Psoas muscle (tissue), 8 donors: ENCODE results near the gene POLR2B. TPM values are rescaled to one million over a fixed set of nuclear protein-coding genes. Genes with fewer than 3 reads are reported as not detected.
A peak's percentile ranks its signal among the peaks of the same experiment; 100 is the strongest.
"Not testable (repeated sequence)": the region's sequence is repeated elsewhere in the genome, so short reads cannot be mapped to it uniquely, and the experiment has no call there.

Source experiments
- ATAC-seq, 4 donors: fragments of 200-7000 bp; cut with Tn5 transposase; one replicate each; pipeline ENCODE4 v1.9.1; 2020; ENCODE audit warnings: moderate library complexity in 3 of 4, mild to moderate bottlenecking in 2 of 4
- DNase-seq, 2 donors: peaks; one replicate each; pipeline ENCODE4 v3.0.0-alpha.2; 2020
- H3K27ac ChIP-seq: fragments of 200-600 bp; one replicate; pipeline ENCODE4 v1.8.0; 2022
- H3K27me3 ChIP-seq, 3 donors: fragments of 200-600 bp in 1 of 3; one replicate each; pipeline versions ENCODE4 v1.6.1 to v1.8.0; 2013 to 2022; ENCODE audit warnings: low read length in 2 of 3, mild to moderate bottlenecking in 2 of 3, moderate library complexity in 1 of 3; ENCODE audit not compliant: insufficient read depth in 3 of 3
- H3K36me3 ChIP-seq, 2 donors: fragments of 200-600 bp in 1 of 2; one replicate each; pipeline versions ENCODE4 v1.6.1 to v1.8.0; 2013 to 2022; ENCODE audit warnings: low read depth in 1 of 2, mild to moderate bottlenecking in 1 of 2, moderate library complexity in 1 of 2; ENCODE audit not compliant: insufficient read depth in 1 of 2
- H3K4me1 ChIP-seq: fragments of 200-600 bp; one replicate; pipeline ENCODE4 v1.8.0; 2022
- H3K4me3 ChIP-seq: fragments of 200-600 bp; one replicate; pipeline ENCODE4 v1.8.0; 2022; ENCODE audit warnings: mild to moderate bottlenecking
- H3K9me3 ChIP-seq: fragments of 200-600 bp; one replicate; pipeline ENCODE4 v1.8.0; 2022
- CTCF ChIP-seq: fragments of 200-600 bp; IDR thresholded peaks from one replicate; pipeline ENCODE4 v1.8.0; 2022; ENCODE audit warnings: antibody characterized with exemption
- WGBS, 3 donors: extraction: QIAGEN DNeasy Blood & Tissue Kit; methylation state at CpG; one replicate each; pipeline versions ENCODE4 v1.1.6 to v1.1.7; 2013; 5-methylcytosine and 5-hydroxymethylcytosine counted together
- intact Hi-C, 2 donors: fragments of 100-400 bp; cut with DNase I; formaldehyde crosslinking; loops; one replicate each; pipeline versions ENCODE4 v1.11.0 to v1.14.2; 2022
- long read RNA-seq, 2 donors: library from polyadenylated mRNA; unstranded; transcript quantifications; one replicate each; pipeline ENCODE4 v2.0.0, GENCODE V29; 2021
- polyA plus RNA-seq, 3 donors: library from polyadenylated mRNA; stranded (reverse); fragments of 200-250 nt; gene quantifications; one replicate each; pipeline ENCODE4 v1.2.3, GENCODE V29; 2013
- total RNA-seq, 4 donors: library from RNA; stranded (reverse); fragmentation: NEBNext Ultra II Directional in 2 of 4; extraction: Animal tissue kit (Norgen Biotek cat#: 25700) in 2 of 4; gene quantifications; one replicate each; pipeline versions ENCODE4 v1.2.1 to v1.2.4, GENCODE V29; 2021 to 2023
- donor health status: healthy with polysubstance abuse.
- donor health status: DM: no; HTN: no; CAD: no; lungs with moderate emphysema.
- donor health status: Bipolar disorder and iron deficiency.
- donor health status: healthy.
- donor health status: DM: yes; HTN: yes; CAD: no.
- donor health status: DM: no; HTN: no; CAD: no.
- donor health status: DM: no; HTN: no; CAD: no.
- donor health status: DM: yes; HTN: yes; CAD: no.

The POLR2B gene
- total RNA-seq: 10 to 100 TPM; 64.9 to 79.5 (median 74.9) TPM
- 100 to 1,000 TPM in 1 of 3 donors, 10 to 100 TPM in 2; 37.1 to 111 (median 48.4) TPM for polyA plus RNA-seq
- long read RNA-seq, donor 1, transcript POLR2B-201 (25 exons, 3,748 nt): major isoform, 48 of 58 reads
- long read RNA-seq, donor 1, partial matches to known transcripts: 4 of 58 reads
- long read RNA-seq, donor 1, other reads (novel, unspliced or antisense): 6 of 58 reads
- long read RNA-seq, donor 2, full-length matches to known transcripts: 91 of 112 reads
- long read RNA-seq, donor 2, partial matches to known transcripts: 14 of 112 reads
- long read RNA-seq, donor 2, other reads (novel, unspliced or antisense): 7 of 112 reads

GRCh38 chr4:56978750-56979303, at the start of gene POLR2B:
Gene POLR2B, plus strand, starts transcription at chr4:56978896. Its CDS starts 90 bp downstream, at chr4:56978986.
- intact Hi-C loops: loop anchor here (5.0 to 10.0 kb wide), 2 partner anchors 64 to 72 kb away; partner anchors contain the start of gene REST (in 1 of the 2)

GRCh38 chr4:56930638-56931037, 48.1 kb upstream of the POLR2B start:
- no peaks in the 10 kb centered on the region for H3K4me1 ChIP-seq
- H3K36me3 ChIP-seq: peaks cover 5 to 32% of the 10 kb centered on the region in 2 donors
- TF ChIP-seq CTCF: no peak
- ATAC-seq (no peak), DNase-seq (no peak)
- H3K4me3 ChIP-seq: no peak overlapping the region
- no peaks in the 10 kb centered on the region for H3K27me3 ChIP-seq
- intact Hi-C loops: no loop called here
- no peaks in the 10 kb centered on the region for H3K9me3 ChIP-seq
- WGBS, 3 donors: 96 to 98% (median 96%) methylated on average over 7 of the region's 7 CpGs
- H3K27ac ChIP-seq: no peak overlapping the region

More at GRCh38 chr4:56978750-56979303, at the start of gene POLR2B:
- no peak for TF ChIP-seq CTCF
- ATAC-seq (peak; percentile 88 to 91 (median 90)), DNase-seq (peak; percentile 95 to 97)
- Histone ChIP-seq H3K9me3 (no peaks in the 10 kb centered on the region), H3K4me1 (peaks cover 32% of the 10 kb centered on the region), H3K36me3 (peaks cover 0 to 5% of the 10 kb centered on the region in 2 donors), H3K27me3 (no peaks in the 10 kb centered on the region), H3K27ac (peak within 1 kb of the TSS; percentile 88), H3K4me3 (peak within 1 kb of the TSS; percentile 86)
- WGBS, 3 donors: 0 to 1% (median 0%) methylated on average over 37 of the region's 37 CpGs

GRCh38 chr4:56931924-56932323, 46.8 kb upstream of the POLR2B start:
- DNase-seq: no peak
- Histone ChIP-seq H3K27ac (no peak overlapping the region), H3K4me1 (no peaks in the 10 kb centered on the region), H3K9me3 (no peaks in the 10 kb centered on the region), H3K4me3 (no peak overlapping the region), H3K27me3 (no peaks in the 10 kb centered on the region), H3K36me3 (peaks cover 5 to 35% of the 10 kb centered on the region in 2 donors)
- 74 to 95% (median 88%) methylated on average over 4 of the region's 4 CpGs for WGBS, 3 donors
- intact Hi-C loops: no loop called here
- no peak for ATAC-seq
- TF ChIP-seq CTCF: no peak

DNA sequence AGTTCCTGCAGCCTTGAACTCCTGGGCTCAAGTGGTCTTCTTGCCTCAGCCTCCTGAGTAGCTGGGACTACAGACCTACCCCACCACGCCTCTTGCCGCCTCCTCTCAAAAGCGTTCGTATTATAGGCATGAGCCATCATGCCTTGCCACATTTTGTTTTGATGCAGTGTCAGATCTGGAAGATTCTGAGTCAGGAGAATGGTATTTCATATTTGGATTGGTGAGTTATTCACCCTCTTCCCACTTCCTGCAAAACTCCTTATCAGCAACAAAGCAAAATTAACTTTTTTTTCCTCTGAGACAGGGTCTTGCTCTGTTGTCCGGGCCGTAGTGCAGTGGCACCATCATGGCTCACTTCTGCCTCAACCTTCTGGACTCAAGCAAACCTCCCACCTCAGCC, 41.4 kb upstream of the POLR2B start:
- peaks cover 0 to 17% of the 10 kb centered on the region in 2 donors for H3K36me3 ChIP-seq
- no peak overlapping the region for H3K27ac ChIP-seq
- intact Hi-C loops: no loop called here
- 91 to 94% (median 93%) methylated on average over 6 of the region's 6 CpGs for WGBS, 3 donors
- H3K9me3 ChIP-seq: no peaks in the 10 kb centered on the region
- DNase-seq (no peak), ATAC-seq (no peak)
- no peaks in the 10 kb centered on the region for H3K4me1 ChIP-seq
- TF ChIP-seq CTCF: no peak
- no peak overlapping the region for H3K4me3 ChIP-seq
- no peaks in the 10 kb centered on the region for H3K27me3 ChIP-seq

DNA sequence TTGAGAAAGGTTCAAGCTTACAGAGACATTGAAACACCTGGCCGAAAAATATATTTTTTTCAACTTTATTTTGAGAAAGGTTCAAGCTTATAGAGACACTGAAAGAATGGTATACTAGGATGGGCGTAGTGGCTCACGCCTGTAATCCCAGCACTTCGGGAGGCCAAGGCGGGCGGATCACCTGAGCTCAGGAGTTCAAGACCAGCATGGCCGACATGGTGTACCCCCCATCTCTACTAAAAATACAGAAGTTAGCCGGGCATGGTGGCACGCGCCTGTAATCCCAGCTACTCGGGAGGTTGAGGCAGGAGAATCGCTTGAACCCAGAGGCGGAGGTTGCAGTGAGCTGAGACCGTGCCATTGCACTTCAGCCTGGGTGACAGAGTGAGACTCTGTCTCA, 38.9 kb upstream of the POLR2B start:
- H3K27ac ChIP-seq, H3K4me1 ChIP-seq, H3K27me3 ChIP-seq, H3K9me3 ChIP-seq, H3K4me3 ChIP-seq, ATAC-seq, DNase-seq, intact Hi-C loops: not testable (repeated sequence)
- WGBS, 3 donors: 97 to 99% (median 99%) methylated on average over 14 of the region's 14 CpGs
- H3K36me3 ChIP-seq: peaks cover 0 to 13% of the 10 kb centered on the region in 2 donors
